ENCODE results near the gene SPON1.

DNA sequence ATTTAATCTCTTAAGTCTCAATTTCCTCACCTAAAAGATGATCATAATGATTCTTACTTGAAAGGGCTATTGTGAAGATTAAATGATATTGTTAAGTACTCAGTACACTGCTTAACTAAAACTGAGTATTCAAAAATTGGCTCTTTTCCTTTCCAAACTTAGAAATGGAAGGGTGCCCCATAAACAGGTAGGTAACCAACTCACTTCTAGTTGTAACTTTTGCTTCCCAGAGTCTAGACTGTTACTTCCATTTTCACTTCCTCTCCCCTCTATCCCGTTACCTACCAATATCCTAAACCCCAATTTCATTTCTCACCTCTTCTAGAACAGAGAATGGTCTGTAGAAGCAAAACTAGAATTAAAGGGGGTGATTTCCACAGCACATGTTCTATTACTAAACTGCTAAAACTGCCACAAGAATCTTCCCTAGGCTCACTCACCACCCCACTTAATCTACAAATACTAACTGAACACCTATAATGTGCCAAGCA is 346.4 kb downstream of the SPON1 start:
- TF ChIP-seq SP1 (IDR thresholded peaks at IDR 0.05), result no peak
- no peak for TF ChIP-seq SUZ12 (IDR thresholded peaks at IDR 0.05)
